Measurements from ENCODE around the gene ACTL9.
A peak's percentile ranks its signal among the peaks of the same experiment; 100 is the strongest.

The ACTL9 gene

GRCh38 chr19:8681345-8682029 lies 17.1 kb downstream of the ACTL9 start:
- Mint-ChIP-seq H3K4me3 (no peak overlapping the region), H3K9me3 (peaks cover 14% of the 10 kb centered on the region), H3K4me1 (peaks cover 5% of the 10 kb centered on the region), H3K36me3 (ENCODE audit: insufficient read depth) (no peaks in the 10 kb centered on the region), H3K27me3 (no peaks in the 10 kb centered on the region), H3K27ac (ENCODE audit: low read depth) (no peak overlapping the region)
- DNase-seq (ENCODE audit: low spot score in 2 of 2) = no peak
- ATAC-seq (replicated peaks; ENCODE audit: extremely low read depth, poor library complexity, severe bottlenecking) = no peak

DNA sequence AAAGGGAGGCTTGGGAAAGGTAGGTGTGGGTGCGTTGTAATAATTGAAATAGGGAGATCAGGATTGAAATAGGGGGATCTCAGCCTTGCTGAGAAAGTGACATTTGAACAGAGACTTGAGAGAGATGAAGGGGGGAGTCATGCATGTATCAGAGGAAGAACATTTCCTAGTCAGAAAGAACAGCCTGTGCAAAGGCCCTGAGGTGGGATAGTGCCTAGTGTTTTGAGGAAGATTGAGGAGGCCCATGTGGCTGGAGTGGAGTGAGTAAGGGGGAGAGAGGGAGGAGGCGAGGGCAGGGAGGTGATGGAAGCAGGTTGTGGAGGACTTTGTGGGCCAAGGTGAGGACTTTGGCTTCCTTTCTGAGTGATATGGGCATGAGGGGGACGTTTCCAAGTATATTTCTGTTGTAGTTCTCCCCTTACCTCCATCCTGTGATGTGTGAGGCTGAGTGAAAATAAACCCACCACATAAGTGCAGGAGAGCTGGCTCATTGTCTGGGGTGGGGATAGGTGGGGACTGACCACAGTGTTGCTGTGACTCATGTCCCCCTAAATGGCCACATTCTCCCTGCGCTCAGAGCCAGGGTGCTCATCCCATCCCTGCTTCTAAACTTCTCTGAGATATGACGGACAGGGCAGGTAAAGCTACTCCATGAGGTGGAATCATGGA lies 17.8 kb downstream of the ACTL9 start:
- DNase-seq (ENCODE audit: low spot score in 2 of 2) (no peak), ATAC-seq (replicated peaks; ENCODE audit: extremely low read depth, poor library complexity, severe bottlenecking) (no peak)
- Mint-ChIP-seq H3K4me1 (peaks cover 5% of the 10 kb centered on the region), H3K36me3 (ENCODE audit: insufficient read depth) (no peaks in the 10 kb centered on the region), H3K4me3 (no peak overlapping the region), H3K9me3 (peaks cover 14% of the 10 kb centered on the region), H3K27ac (ENCODE audit: low read depth) (no peak overlapping the region), H3K27me3 (no peaks in the 10 kb centered on the region)

GRCh38 chr19:8678244-8678807 lies 20.3 kb downstream of the ACTL9 start:
- no peak for ATAC-seq (replicated peaks; ENCODE audit: extremely low read depth, poor library complexity, severe bottlenecking)
- Mint-ChIP-seq H3K9me3 (peaks cover 14% of the 10 kb centered on the region), H3K27me3 (no peaks in the 10 kb centered on the region), H3K27ac (ENCODE audit: low read depth) (no peak overlapping the region), H3K36me3 (ENCODE audit: insufficient read depth) (no peaks in the 10 kb centered on the region), H3K4me3 (no peak overlapping the region), H3K4me1 (peaks cover 5% of the 10 kb centered on the region)
- DNase-seq (ENCODE audit: low spot score in 2 of 2) = no peak

GRCh38 chr19:8675066-8675465 lies 23.5 kb downstream of the ACTL9 start:
- Mint-ChIP-seq H3K27ac (ENCODE audit: low read depth) (no peak overlapping the region), H3K27me3 (no peaks in the 10 kb centered on the region)
- ATAC-seq (replicated peaks; ENCODE audit: extremely low read depth, poor library complexity, severe bottlenecking) = no peak

DNA sequence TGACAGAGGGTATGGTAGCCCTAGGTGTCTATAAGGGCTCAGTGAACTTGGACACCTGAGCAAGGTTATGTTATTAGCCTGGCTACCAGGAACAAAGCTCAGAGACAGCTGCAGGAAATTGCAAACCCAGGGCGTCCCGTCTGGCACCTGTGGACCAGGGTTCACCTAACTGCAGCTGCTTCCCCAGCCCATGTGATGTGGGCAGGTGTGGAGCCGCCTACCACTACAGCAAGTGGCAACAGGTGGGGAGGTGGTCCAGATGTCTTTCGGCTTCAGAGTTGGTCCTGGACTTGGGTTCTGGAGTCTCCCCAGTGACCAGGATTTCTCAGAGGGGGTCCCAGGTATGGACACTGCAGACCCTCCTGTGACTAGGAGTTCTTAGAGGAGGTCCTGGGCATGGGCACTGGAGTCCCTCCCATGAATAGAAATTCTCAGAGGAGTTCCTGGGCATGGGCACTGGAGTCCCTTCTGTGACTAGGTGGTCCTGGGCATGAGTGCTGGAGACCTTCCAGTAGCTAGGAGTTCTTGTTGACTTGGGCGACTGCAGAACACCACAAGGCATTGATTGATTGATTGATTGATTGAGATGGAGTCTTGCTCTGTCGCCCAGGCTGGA lies 25.2 kb downstream of the ACTL9 start:
- H3K27ac Mint-ChIP-seq (ENCODE audit: low read depth) = no peak overlapping the region
- no peaks in the 10 kb centered on the region for H3K36me3 Mint-ChIP-seq (ENCODE audit: insufficient read depth)
- H3K27me3 Mint-ChIP-seq = no peaks in the 10 kb centered on the region
- no peak overlapping the region for H3K4me3 Mint-ChIP-seq
- H3K4me1 Mint-ChIP-seq = peaks cover 22% of the 10 kb centered on the region
- no peak for ATAC-seq (replicated peaks; ENCODE audit: extremely low read depth, poor library complexity, severe bottlenecking)
- peaks cover 6% of the 10 kb centered on the region for H3K9me3 Mint-ChIP-seq
- no peak for DNase-seq (ENCODE audit: low spot score in 2 of 2)

More at GRCh38 chr19:8675066-8675465, 23.5 kb downstream of the ACTL9 start:
- Mint-ChIP-seq H3K9me3 (peaks cover 10% of the 10 kb centered on the region), H3K4me1 (peaks cover 15% of the 10 kb centered on the region), H3K4me3 (no peak overlapping the region), H3K36me3 (ENCODE audit: insufficient read depth) (no peaks in the 10 kb centered on the region)
- no peak for DNase-seq (ENCODE audit: low spot score in 2 of 2)

- ATAC-seq (replicated peaks; ENCODE audit: extremely low read depth, poor library complexity, severe bottlenecking) = no peak
- Mint-ChIP-seq H3K4me3 (no peak overlapping the region), H3K36me3 (ENCODE audit: insufficient read depth) (peaks cover 6% of the 10 kb centered on the region), H3K9me3 (no peaks in the 10 kb centered on the region), H3K27ac (ENCODE audit: low read depth) (peak overlapping the region; percentile 66), H3K4me1 (peaks cover 63% of the 10 kb centered on the region), H3K27me3 (no peaks in the 10 kb centered on the region)
- DNase-seq (ENCODE audit: low spot score in 2 of 2) = no peak
Observed at GRCh38 chr19:8666814-8667405, 31.7 kb downstream of the ACTL9 start.

GRCh38 chr19:8665468-8666213 lies 33.0 kb downstream of the ACTL9 start:
- H3K27me3 Mint-ChIP-seq = no peaks in the 10 kb centered on the region
- DNase-seq (ENCODE audit: low spot score in 2 of 2) (no peak), ATAC-seq (replicated peaks; ENCODE audit: extremely low read depth, poor library complexity, severe bottlenecking) (peak; percentile 19)
- no peaks in the 10 kb centered on the region for H3K9me3 Mint-ChIP-seq
- H3K27ac Mint-ChIP-seq (ENCODE audit: low read depth) = peak overlapping the region; percentile 66
- peak overlapping the region; percentile 64 for H3K4me3 Mint-ChIP-seq
- H3K4me1 Mint-ChIP-seq = peaks cover 55% of the 10 kb centered on the region
- peaks cover 6% of the 10 kb centered on the region for H3K36me3 Mint-ChIP-seq (ENCODE audit: insufficient read depth)

- Mint-ChIP-seq H3K4me3 (peak overlapping the region; percentile 26), H3K27ac (ENCODE audit: low read depth) (no peak overlapping the region), H3K4me1 (peaks cover 46% of the 10 kb centered on the region), H3K27me3 (no peaks in the 10 kb centered on the region), H3K36me3 (ENCODE audit: insufficient read depth) (peaks cover 6% of the 10 kb centered on the region), H3K9me3 (no peaks in the 10 kb centered on the region)
- ATAC-seq (replicated peaks; ENCODE audit: extremely low read depth, poor library complexity, severe bottlenecking) = no peak
- DNase-seq (ENCODE audit: low spot score in 2 of 2) = no peak
Observed at GRCh38 chr19:8664671-8665057, 33.9 kb downstream of the ACTL9 start.

GRCh38 chr19:8663920-8664670 lies 34.5 kb downstream of the ACTL9 start:
- Mint-ChIP-seq H3K4me1 (peaks cover 42% of the 10 kb centered on the region), H3K36me3 (ENCODE audit: insufficient read depth) (peaks cover 6% of the 10 kb centered on the region)
- DNase-seq (ENCODE audit: low spot score in 2 of 2) = no peak

GRCh38 chr19:8662263-8662662 lies 36.3 kb downstream of the ACTL9 start:
- no peaks in the 10 kb centered on the region for H3K9me3 Mint-ChIP-seq
- H3K27me3 Mint-ChIP-seq = no peaks in the 10 kb centered on the region
- no peak for DNase-seq (ENCODE audit: low spot score in 2 of 2)
- no peak overlapping the region for H3K4me3 Mint-ChIP-seq
- H3K27ac Mint-ChIP-seq (ENCODE audit: low read depth) = no peak overlapping the region
- peaks cover 6% of the 10 kb centered on the region for H3K36me3 Mint-ChIP-seq (ENCODE audit: insufficient read depth)
- H3K4me1 Mint-ChIP-seq = peaks cover 42% of the 10 kb centered on the region
- ATAC-seq (replicated peaks; ENCODE audit: extremely low read depth, poor library complexity, severe bottlenecking) = no peak

More at GRCh38 chr19:8663920-8664670, 34.5 kb downstream of the ACTL9 start:
- Mint-ChIP-seq H3K9me3 (no peaks in the 10 kb centered on the region), H3K4me3 (peak overlapping the region; percentile 49), H3K27me3 (no peaks in the 10 kb centered on the region), H3K27ac (ENCODE audit: low read depth) (peak overlapping the region; percentile 39)
- no peak for ATAC-seq (replicated peaks; ENCODE audit: extremely low read depth, poor library complexity, severe bottlenecking)

- Mint-ChIP-seq H3K4me1 (peaks cover 40% of the 10 kb centered on the region), H3K36me3 (ENCODE audit: insufficient read depth) (peaks cover 4% of the 10 kb centered on the region), H3K4me3 (no peak overlapping the region), H3K27ac (ENCODE audit: low read depth) (no peak overlapping the region), H3K27me3 (no peaks in the 10 kb centered on the region), H3K9me3 (no peaks in the 10 kb centered on the region)
- DNase-seq (ENCODE audit: low spot score in 2 of 2) (no peak), ATAC-seq (replicated peaks; ENCODE audit: extremely low read depth, poor library complexity, severe bottlenecking) (no peak)
Observed at GRCh38 chr19:8659905-8660304, 38.7 kb downstream of the ACTL9 start.

Data from central memory CD8-positive, alpha-beta T cell (primary cell).